ENCODE results near the gene PSMD9.

DNA sequence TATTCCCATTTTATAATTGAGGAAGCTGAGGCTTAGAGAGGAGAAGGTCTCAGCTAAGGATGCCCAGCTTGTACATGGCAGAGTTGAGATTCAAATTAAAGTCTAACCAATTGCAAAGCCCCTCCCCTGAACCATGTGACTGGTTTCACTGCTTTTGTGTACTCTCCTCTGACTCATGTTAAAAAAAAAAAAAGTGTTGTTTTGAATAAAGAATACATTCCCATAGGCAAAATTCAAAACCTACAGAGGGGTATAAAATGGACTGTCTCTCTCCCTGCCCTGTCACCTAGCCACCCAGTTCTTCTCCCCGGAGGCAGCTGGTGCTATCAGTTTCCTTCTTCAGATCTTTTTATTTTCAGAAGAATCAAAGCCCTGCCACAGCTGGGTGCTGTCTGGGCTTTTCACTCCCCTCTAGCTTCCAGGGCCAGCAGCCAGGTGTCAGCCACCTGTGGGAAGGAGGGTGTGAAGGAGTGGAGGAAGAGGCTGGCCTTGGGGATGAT is 5.4 kb downstream of the PSMD9 start:
- TF ChIP-seq, protein P1, sequence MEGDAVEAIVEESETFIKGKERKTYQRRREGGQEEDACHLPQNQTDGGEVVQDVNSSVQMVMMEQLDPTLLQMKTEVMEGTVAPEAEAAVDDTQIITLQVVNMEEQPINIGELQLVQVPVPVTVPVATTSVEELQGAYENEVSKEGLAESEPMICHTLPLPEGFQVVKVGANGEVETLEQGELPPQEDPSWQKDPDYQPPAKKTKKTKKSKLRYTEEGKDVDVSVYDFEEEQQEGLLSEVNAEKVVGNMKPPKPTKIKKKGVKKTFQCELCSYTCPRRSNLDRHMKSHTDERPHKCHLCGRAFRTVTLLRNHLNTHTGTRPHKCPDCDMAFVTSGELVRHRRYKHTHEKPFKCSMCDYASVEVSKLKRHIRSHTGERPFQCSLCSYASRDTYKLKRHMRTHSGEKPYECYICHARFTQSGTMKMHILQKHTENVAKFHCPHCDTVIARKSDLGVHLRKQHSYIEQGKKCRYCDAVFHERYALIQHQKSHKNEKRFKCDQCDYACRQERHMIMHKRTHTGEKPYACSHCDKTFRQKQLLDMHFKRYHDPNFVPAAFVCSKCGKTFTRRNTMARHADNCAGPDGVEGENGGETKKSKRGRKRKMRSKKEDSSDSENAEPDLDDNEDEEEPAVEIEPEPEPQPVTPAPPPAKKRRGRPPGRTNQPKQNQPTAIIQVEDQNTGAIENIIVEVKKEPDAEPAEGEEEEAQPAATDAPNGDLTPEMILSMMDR (IDR thresholded peaks at IDR 0.05 in 2 of 3, conservative IDR thresholded peaks at IDR 0.05 in 1 of 3; ENCODE audit: control insufficient read depth in 2 of 3, extremely low read depth in 1 of 3, insufficient read depth in 1 of 3, low read depth in 3 of 3, low read length in 3 of 3): no peak
- TF ChIP-seq HCFC1 (IDR thresholded peaks at IDR 0.05; ENCODE audit: low read length): no peak
- no peak for TF ChIP-seq POLR2A (IDR thresholded peaks at IDR 0.05; ENCODE audit: low read depth, low read length)
- TF ChIP-seq PBX3 (IDR thresholded peaks at IDR 0.05; ENCODE audit: insufficient replicate concordance, low read depth, low read length): no peak
- TF ChIP-seq ZZZ3 (IDR thresholded peaks at IDR 0.05; ENCODE audit: control insufficient read depth, insufficient read length, low read depth): no peak
- no peak for TF ChIP-seq SRF (IDR thresholded peaks at IDR 0.05; ENCODE audit: low read depth in 2 of 2, low read length in 2 of 2)

Measured in GM12878 (cell line).